HG02642 (cell line): ENCODE results near the gene KRTAP3-3.
"Not testable (repeated sequence)": the region's sequence is repeated elsewhere in the genome, so short reads cannot be mapped to it uniquely, and the experiment has no call there.

Experiments
- ATAC-seq: cut with Tn5 transposase; IDR thresholded peaks from one replicate; pipeline ENCODE4 v1.9.1; 2021; ENCODE audit warnings: mild to moderate bottlenecking; ENCODE audit not compliant: unreplicated experiment, poor library complexity

The KRTAP3-3 gene

DNA sequence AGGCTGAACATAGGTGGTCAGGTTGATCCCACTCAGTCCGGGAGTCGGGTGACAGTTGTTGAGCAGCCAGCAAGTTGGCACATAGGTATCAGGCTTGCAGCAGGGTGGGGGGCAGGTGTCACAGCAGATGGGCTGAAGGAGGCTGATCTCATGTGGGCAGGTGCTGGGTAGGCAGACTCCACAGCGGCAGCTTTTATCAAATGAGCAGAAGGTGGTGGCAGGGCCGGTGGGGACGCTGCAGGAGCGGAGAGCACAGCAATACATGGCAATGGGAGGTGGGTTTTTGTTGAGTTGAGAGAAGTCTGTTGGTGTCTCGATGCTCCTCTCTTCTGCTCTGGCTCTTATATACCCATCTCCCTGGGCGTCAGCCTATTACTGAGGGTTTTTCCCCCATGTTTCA lies 14.8 kb upstream of the KRTAP3-3 start, which contains the start of gene KRTAP3-1:
TSS of gene KRTAP3-1 (minus strand) at position 318 of the 400 bp plus-strand sequence. CDS start at position 264, 54 bp downstream.
- ATAC-seq, result no peak

DNA sequence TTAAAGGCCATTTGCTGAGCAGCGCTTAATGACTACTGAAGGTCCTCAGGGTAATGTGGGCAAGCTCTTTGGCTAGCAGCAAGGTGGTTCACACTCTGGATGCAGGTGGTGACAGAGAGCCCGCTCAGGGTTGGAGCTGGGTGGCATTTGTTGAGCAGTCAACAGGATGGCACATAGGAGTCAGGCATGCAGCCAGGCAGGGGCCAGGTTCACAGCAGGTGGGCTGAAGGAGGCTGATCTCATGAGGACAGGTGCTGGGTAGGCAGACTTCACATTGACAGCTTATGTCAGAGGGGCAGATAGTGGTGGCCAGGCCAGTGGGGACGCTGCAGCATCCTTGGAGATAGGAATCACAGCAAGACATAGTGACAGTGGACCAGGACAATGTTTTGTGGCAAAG lies 10.4 kb upstream of the KRTAP3-3 start:
- ATAC-seq, result no peak

DNA sequence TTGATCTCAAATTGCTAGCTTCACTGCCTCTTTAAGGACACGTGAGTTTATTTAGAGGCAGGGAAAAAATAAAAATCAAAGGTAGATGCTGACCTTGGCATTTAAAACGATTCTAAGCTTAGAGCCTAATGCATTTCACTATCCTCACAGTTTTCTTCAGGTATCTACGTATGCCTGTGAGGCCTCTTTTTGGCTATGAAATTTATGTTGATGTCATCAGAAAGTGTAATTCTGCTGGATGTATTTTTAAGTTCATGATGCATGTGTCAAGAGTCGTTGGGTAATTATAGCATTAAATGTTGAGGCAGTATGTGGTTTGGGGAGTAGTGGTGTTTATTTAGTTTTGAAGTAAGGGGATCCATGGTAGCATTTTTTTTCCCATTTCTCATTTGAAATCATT lies 10.0 kb upstream of the KRTAP3-3 start:
- no peak for ATAC-seq

DNA sequence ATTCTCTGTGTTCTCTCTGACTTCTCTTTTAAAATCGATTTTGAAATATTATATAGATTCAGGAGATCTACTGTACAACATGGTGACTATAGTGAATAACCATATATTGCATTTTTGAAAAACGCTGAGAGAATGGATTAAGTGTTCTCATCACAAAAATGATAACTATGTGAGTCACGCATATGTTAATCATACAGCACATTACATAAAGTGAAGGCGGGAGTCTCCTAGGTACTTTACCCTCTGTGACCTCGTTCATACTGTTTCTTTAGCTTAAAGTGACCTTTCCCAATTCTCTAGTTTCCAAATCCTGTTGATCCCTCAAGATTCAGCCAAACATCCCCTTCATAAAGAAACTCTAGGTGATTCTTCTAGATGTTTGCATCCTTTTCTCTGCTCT lies 8.8 kb upstream of the KRTAP3-3 start:
- no peak for ATAC-seq

DNA sequence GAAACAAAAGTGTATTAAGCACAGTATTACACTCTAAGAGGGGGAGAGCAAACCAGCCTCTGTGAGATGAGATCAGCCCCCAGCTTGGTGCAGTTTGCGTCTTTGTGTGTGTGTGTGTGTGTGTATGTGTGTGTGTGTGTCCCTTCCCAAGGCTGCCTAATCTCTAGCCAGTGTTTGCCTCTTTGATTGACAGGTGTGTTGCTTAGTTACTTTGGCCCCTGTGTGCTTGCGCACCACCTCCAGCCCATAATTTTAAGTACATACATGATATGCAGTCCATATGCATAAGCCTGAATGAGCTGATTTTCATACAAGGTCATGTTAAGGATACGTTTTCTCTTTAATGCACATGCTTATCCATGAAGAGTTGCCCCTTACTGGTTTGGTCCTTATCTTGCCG lies 7.8 kb upstream of the KRTAP3-3 start:
- no peak for ATAC-seq

DNA sequence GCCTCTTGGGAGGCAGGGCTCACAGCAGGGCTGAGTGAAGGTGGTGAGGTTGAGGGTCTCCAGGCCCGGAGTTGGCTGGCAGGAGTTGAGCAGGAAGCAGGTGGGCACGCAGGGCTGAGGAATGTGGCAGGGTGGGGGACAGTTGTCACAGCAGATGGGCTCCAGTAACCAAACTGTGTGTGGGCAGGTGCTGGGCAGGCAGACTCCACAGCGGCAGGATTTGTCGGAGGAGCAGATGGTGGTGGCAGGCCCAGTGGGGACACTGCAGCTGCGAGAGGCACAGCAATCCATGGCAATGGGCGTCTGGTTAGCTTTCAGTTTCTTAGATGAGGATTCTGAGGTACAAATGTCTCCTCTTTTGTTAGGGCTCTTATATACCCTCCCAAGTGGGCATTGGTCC lies 5.6 kb upstream of the KRTAP3-3 start, which contains the start of gene KRTAP3-2:
TSS of gene KRTAP3-2 (minus strand) at position 344 of the 400 bp plus-strand sequence. CDS start at position 291, 53 bp downstream.
- ATAC-seq, result not testable (repeated sequence)

DNA sequence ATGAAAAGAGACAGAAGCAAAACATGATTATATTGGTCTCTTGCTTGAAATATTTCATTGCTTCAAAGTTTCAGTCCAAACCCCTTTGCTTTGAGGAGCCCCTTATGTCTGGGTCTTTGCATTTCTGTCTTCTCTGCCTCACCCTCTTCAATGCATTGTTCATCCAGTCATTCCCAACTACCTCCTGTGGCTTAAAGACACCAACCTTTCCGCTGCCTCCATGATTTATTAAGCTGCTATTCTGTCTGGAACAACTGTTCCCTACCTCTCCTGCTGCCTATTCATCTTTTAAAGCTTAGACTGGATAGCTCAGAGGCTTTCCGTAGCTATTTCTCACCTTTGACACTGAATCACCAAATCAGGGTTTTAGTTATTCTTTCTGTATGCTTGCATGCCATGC lies 3.4 kb upstream of the KRTAP3-3 start:
- no peak for ATAC-seq

DNA sequence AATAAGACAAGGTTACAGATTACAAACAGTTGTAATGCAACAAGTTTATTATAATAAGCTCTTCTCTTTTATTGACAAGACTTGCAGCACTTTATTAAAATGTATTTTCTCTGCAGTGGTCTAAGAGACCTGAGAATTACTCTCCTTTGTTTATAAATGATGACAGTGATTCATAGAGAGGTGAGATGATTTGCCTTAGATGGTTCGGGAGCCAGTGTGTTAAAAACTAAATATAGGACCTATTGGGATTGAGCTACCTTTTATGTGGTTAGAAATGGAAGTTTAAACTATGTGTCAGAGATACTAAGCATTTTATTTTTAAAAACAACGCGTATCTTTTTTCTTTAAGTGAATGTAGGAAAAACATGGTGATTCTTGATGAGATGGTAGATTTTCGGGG lies 2.9 kb upstream of the KRTAP3-3 start:
- no peak for ATAC-seq

DNA sequence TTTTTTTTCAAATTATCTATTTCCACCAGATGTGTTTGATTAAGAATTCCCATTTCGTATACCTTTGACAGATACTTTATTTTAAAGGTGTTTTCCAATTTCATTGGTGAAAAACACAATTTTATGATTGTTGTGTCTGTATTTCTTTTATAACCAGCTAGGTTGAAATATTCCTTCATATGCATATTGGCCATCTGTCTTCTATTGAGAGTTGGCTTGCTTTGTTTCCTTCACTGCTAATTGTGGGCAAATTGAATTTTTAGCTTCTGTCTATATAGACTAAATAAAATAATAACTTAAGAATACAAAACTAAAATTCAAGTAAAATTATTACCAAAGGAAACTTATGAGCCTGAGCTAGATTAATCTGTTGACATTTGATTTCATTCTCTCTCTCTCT lies 1.2 kb upstream of the KRTAP3-3 start:
- no peak for ATAC-seq

DNA sequence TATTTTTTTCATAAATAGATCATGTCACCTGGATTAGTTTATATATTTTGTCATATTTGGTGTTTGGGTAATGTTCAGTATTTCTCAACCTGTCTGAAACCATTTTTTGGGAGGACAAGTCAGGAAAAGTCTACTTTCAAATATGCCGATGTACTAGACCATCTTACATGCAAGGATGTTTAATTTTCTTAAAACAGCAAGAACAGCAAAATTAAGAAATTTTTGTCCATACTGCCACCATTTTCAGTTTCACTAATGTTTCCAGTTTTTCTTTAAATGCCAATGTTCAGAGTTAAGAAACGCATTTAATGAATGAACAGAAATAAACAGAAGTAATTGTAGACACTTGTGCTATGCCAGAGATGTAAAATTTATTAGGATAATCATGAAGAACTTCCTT lies 880 bp downstream of the KRTAP3-3 start:
- ATAC-seq, result no peak

DNA sequence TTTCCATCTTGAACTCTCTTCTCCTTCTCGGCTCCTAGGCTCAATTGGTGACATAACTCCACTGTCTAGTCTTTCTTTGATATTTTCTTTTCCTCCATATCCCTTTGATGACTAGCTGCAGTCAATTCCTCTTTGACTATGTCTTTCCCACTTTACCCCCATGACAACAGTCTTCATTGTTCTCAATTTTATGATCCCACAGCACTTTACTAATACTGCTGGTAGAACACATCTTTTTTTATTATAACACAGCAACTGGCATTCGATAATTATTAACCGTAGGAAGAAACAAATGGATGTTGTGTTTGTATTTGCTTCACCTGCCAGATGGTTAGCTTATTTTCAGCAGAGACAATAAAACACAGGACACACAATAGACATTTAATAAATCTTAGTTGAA lies 1.3 kb downstream of the KRTAP3-3 start:
- no peak for ATAC-seq

DNA sequence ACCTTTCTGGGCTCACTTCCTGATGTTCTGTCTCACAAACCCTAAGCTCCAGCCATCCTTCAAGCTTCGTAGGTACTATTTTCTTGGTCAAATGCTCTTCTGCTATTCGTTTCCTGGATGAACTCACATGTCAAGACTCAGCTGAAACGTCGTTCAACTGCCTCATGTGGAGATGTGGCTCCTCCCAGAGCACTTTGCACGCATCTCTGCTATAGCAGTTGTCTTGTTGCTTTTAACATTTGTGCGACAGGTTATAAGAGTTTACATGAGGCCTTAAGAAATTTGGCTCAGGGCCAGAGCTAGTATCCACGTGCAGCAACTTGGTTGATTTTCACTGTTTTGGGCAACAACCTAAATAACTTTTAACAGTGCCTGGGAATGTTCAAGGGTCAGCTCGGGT lies 7.0 kb downstream of the KRTAP3-3 start:
- no peak for ATAC-seq

DNA sequence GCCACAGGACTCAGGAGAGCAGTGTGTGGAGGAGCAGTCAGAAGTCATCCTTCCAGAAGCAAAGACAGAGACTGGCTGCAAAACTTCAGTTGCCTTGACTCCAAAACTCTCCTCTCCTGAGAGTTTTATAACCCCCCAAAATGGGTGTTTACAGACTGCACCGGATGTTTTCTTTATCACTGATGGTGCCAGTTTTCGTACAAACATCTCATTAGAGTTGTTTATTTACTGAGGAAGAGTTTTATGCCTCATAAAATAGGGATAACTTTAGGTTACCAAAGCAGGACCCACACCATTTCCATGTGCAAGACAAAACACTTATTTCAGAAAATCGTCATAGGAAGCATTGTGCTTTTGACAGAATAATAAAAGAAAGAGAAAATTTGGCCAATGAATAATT lies 9.7 kb downstream of the KRTAP3-3 start, which contains the start of gene KRT40:
TSS of gene KRT40 (minus strand) at position 101 of the 400 bp plus-strand sequence. CDS start at position 48, 53 bp downstream.
- no peak for ATAC-seq

DNA sequence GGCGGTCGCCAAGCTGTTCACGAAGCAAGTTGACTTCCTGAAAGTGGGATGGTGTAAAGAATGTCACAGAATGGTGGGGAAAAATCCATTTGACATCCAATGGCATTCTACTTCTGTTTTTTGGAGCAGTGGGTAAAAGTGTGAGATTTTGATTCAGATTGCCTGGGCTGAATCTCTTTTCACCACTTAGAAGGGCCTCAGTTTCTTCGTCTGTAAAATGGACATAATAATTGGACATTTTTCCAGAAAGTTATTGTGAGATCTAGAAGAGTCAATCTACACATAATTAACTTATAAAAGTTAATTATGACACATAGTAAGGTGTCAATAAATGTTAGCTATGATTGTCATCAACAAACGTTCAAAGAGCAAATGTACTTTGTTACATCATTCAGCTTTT lies 12.8 kb downstream of the KRTAP3-3 start:
- no peak for ATAC-seq

DNA sequence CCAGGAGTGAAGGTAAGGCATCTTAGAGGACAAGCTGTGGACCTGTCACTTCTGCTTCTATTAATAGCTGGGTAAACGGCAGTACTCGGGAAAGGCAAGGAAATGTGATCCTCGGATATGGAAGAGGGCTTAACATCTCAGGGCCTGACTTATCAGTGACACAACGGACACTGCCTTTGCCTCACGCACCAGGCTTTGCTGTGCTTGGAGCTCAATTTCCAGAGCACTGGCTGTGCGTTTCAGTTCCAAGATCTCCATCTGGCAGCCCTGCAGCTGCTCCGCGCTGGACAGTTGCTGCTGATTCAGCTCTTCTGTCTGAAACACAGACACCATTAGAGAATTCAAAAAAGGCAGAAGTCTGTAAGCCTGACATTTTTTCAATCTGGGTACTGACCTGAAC lies 13.4 kb downstream of the KRTAP3-3 start:
- no peak for ATAC-seq

DNA sequence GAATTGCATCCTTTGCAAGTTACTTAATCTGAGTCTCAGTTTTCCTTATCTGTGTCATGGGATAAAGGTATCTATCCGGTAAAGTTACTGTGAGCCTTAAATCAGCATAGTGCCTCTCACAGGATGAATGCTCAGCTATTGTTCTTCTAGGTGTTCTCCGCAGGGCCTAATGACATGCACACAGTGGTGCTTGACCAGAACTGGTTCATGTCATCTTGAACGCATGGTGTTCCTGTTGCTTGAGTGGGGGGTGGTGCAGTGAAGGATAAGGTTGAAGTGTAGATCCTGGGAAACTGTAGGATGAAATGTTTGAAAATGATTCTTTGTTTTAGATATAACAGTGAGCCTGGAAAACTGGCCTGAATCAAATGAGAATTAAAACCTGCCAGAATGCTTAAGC lies 13.8 kb downstream of the KRTAP3-3 start:
- no peak for ATAC-seq

DNA sequence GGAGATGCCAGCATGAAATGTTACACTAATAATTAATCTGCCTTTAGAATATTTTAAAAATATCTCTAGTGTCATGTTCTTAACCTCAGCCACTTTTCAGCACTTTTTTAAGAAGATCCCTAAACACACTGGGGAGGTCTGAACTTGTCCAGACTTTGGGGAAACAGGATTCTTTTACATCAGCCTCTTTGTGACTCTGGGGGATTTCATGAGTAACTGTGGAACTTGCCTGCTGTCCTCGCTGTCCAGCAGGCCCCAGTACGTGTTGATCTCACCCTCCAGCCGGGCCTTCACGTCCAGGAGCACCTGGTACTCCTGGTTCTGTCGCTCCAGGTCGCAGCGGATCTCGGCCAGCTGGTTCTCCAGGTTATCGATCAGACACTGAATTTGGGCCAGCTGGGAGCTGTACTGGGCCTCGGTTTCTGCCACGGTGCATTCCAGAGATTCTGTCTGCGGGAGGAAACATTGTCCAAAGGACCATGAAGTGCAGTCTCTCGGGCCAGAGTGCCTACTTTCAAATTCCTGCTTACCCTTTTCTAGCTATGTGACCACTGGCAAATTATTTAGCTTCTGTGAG lies 15.3 kb downstream of the KRTAP3-3 start:
- no peak for ATAC-seq

DNA sequence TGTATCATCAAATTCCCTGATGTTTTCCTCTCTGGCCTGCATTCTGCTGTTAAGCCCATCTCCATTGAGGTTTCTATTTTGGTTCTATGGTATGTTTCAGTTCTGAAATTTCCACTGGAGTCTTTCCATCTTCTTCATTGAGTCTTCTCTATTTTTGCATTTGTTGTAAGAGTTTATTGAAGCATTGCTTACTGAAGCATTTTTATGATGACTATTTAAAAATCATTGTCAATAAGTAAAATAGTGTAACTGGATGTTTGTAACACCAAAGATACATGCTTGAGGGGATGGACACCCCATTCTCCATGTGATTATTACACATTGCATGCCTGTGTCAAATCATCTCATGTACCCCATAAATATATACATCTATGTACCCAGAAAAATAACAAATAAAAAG lies 18.4 kb downstream of the KRTAP3-3 start:
- no peak for ATAC-seq

DNA sequence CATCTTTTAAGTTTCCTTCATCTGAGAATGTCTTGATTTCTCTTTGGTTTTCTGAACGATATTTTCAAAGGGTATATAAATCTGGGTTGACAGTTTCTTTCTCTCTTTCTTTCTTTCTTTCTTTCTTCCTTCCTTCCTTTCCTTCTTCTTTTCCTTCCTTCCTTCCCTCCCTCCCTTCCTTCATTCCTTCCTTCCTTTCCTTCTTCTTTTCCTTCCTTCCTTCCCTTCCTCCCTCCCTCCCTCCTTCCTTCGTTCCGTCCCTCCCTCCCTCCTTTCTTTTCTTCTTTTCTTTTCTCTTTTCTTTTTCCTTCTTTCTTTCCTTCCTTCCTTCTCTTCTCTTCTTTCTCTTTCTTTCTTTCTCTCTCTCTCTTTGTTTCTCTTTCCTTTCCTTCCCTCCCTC lies 19.6 kb downstream of the KRTAP3-3 start:
- no peak for ATAC-seq

DNA sequence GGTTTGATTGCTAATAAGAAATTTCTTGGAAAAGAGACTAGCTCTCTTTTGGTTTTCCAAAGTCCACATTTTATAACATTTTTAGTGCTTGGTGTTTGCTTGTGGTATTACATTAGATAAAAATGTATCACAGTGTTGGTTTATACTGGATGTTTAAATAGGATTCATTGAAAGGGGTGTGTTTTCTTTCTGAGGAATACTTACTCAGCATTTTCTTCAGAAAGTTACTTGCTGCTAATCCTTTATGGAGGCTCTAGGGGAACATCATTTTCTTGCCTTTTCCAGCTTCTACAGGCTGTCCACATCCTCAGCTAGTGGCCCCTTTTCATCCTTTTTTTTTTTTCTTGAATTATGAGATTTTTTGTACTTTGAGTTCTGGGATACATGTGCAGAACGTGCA lies 26.4 kb downstream of the KRTAP3-3 start:
- ATAC-seq, result no peak

DNA sequence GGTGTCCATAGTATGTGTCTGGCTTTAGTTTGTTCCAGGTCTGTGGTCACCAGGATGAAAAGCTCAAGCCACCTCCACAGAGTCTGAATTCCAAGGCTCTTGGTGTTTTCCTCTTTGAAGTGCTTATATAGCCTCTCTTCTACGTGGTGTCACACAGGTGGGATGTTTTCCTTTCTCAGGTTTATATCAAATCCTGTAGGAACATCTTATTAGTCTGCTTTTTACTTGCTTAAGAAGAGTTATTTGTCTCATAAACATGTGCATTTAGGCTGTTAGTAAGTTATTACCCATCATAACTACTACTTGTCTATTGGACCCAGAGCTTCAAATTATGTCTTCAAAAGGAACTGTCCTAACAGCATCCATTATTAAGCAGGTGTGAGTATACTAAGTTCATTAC lies 27.1 kb downstream of the KRTAP3-3 start, which contains the start of gene KRT39:
TSS of gene KRT39 (minus strand) at position 101 of the 400 bp plus-strand sequence. CDS start at position 9, 92 bp downstream.
- no peak for ATAC-seq

DNA sequence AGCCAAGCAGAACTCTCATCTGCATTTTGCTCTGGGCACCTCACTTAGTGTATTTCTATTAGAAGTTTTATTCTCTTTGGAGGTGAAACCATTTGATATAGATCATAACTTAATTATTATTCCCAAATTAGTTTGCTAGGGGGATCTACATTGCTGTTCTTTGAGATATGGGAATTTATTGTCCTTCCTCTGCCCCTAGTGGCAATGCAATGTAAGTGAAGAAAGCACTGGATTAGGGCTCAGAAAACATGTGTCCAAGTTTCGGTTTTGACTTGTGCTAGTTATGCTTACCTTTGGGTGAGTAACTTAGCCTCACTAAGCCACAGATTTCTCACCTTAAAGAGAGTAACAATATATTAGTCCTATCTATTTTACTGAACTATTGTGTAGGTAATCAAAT lies 30.1 kb downstream of the KRTAP3-3 start:
- ATAC-seq, result no peak
